WTC11 (cell line): ENCODE data around the gene TMEM156. TPM values are rescaled to one million over a fixed set of nuclear protein-coding genes. Genes with fewer than 3 reads are reported as not detected.

Experiments used
- ATAC-seq: fragments of 200-7000 bp; cut with Tn5 transposase; 2 replicates; pipeline ENCODE4 v1.10.0; 2021; ENCODE audit warnings: mild to moderate bottlenecking, moderate library complexity
- CTCF ChIA-PET: fragments of 300-600 bp; sonication (Branson Sonifier 250); formaldehyde crosslinking; loops from one replicate; lab custom pipeline; 2021; ENCODE audit warnings: antibody characterized with exemption; lab: Charles Lee
- POLR2A ChIA-PET: fragments of 350-600 bp; sonication (Branson Sonifier 250); formaldehyde crosslinking; loops from one replicate; lab custom pipeline; 2021; ENCODE audit warnings: antibody characterized with exemption; lab: Charles Lee
- DNase-seq: peaks from one replicate; pipeline ENCODE4 v3.0.0; 2021; ENCODE audit warnings: low spot score
- H3K27ac Mint-ChIP-seq: 2 replicates; pipeline ENCODE4 v1.8.0; 2021; ENCODE audit warnings: mixed read lengths
- H3K27me3 Mint-ChIP-seq: 2 replicates; pipeline ENCODE4 v1.8.0; 2021; ENCODE audit warnings: low read depth, mild to moderate bottlenecking, moderate library complexity, mixed read lengths
- H3K36me3 Mint-ChIP-seq: 2 replicates; pipeline ENCODE4 v1.8.0; 2021; ENCODE audit warnings: mixed read lengths
- H3K4me1 Mint-ChIP-seq: 2 replicates; pipeline ENCODE4 v1.8.0; 2022; ENCODE audit warnings: mixed read lengths
- H3K4me3 Mint-ChIP-seq: 2 replicates; pipeline ENCODE4 v1.8.0; 2021; ENCODE audit warnings: mild to moderate bottlenecking, moderate library complexity, mixed read lengths
- H3K9me3 Mint-ChIP-seq: 2 replicates; pipeline ENCODE4 v1.8.0; 2021; ENCODE audit warnings: mixed read lengths
- ATF3 ChIP-seq: sonication (generic); formaldehyde crosslinking; conservative IDR thresholded peaks from 2 replicates; pipeline ENCODE4 v1.8.1; 2022; ENCODE audit warnings: mild to moderate bottlenecking, missing genetic modification reagents
- CREM ChIP-seq: sonication (generic); formaldehyde crosslinking; IDR thresholded peaks from 2 replicates; pipeline ENCODE4 v1.8.1; 2022; ENCODE audit warnings: mild to moderate bottlenecking, missing genetic modification reagents, moderate library complexity
- E2F1 ChIP-seq: sonication (generic); formaldehyde crosslinking; IDR thresholded peaks from 2 replicates; pipeline ENCODE4 v1.8.0; 2022; ENCODE audit warnings: mild to moderate bottlenecking, missing genetic modification reagents
- ETV6 ChIP-seq: sonication (generic); formaldehyde crosslinking; IDR thresholded peaks from 2 replicates; pipeline ENCODE4 v1.8.1; 2022; ENCODE audit warnings: mild to moderate bottlenecking, missing genetic modification reagents
- FOXK1 ChIP-seq: sonication (generic); formaldehyde crosslinking; IDR thresholded peaks from 2 replicates; pipeline ENCODE4 v1.8.0; 2022; ENCODE audit warnings: mild to moderate bottlenecking, moderate library complexity, missing genetic modification reagents
- FOXP4 ChIP-seq: sonication (generic); formaldehyde crosslinking; IDR thresholded peaks from 2 replicates; pipeline ENCODE4 v1.8.0; 2022; ENCODE audit warnings: mild to moderate bottlenecking, missing genetic modification reagents
- HMGA2 ChIP-seq: fragments of 250-450 bp; sonication (Bioruptor Pico); IDR thresholded peaks from 2 replicates; pipeline ENCODE4 v1.4.0; 2021; ENCODE audit warnings: mild to moderate bottlenecking, moderate library complexity
- JUN ChIP-seq: sonication (generic); formaldehyde crosslinking; IDR thresholded peaks from 2 replicates; pipeline ENCODE4 v1.8.0; 2023; ENCODE audit warnings: mild to moderate bottlenecking, missing genetic modification reagents
- KAT7 ChIP-seq: sonication (generic); formaldehyde crosslinking; IDR thresholded peaks from 2 replicates; pipeline ENCODE4 v1.8.1; 2023; ENCODE audit warnings: missing genetic modification reagents, mild to moderate bottlenecking, borderline replicate concordance
- MYBL2 ChIP-seq: sonication (generic); formaldehyde crosslinking; IDR thresholded peaks from 2 replicates; pipeline ENCODE4 v1.8.1; 2023; ENCODE audit warnings: mild to moderate bottlenecking, moderate library complexity, missing genetic modification reagents
- NR2C2 ChIP-seq: sonication (generic); formaldehyde crosslinking; IDR thresholded peaks from 2 replicates; pipeline ENCODE4 v1.8.0; 2022; ENCODE audit warnings: mild to moderate bottlenecking, missing genetic modification reagents
- RELA ChIP-seq: sonication (generic); formaldehyde crosslinking; IDR thresholded peaks from 2 replicates; pipeline ENCODE4 v1.8.1; 2022; ENCODE audit warnings: missing genetic modification reagents, mild to moderate bottlenecking, borderline replicate concordance
- TEAD4 ChIP-seq: sonication (generic); formaldehyde crosslinking; IDR thresholded peaks from 2 replicates; pipeline ENCODE4 v1.8.0; 2022; ENCODE audit warnings: mild to moderate bottlenecking, missing genetic modification reagents
- ZNF396 ChIP-seq: fragments of 250-450 bp; sonication (Bioruptor Pico); IDR thresholded peaks from 2 replicates; pipeline ENCODE4 v1.8.0; 2021; ENCODE audit warnings: mild to moderate bottlenecking, moderate library complexity, borderline replicate concordance
- ZNF425 ChIP-seq: fragments of 250-450 bp; sonication (Bioruptor Pico); conservative IDR thresholded peaks from 2 replicates; pipeline ENCODE4 v1.9.0; 2021; ENCODE audit warnings: mild to moderate bottlenecking
- total RNA-seq: library from RNA; stranded (reverse); gene quantifications from 3 replicates; pipeline ENCODE4 v1.2.3, GENCODE V29; 2021
- TF ChIP-seq, protein P1 (sequence below): fragments of 250-450 bp; sonication (Bioruptor Pico); IDR thresholded peaks from 2 replicates; pipeline ENCODE4 v2.1.2; 2022; ENCODE audit warnings: mild to moderate bottlenecking, moderate library complexity
- TF ChIP-seq, protein P2 (sequence below): fragments of 250-450 bp; sonication (Bioruptor Pico); IDR thresholded peaks from 2 replicates; pipeline ENCODE4 v1.9.0; 2021; ENCODE audit warnings: mild to moderate bottlenecking
- TF ChIP-seq, protein P3 (sequence below): sonication (generic); formaldehyde crosslinking; IDR thresholded peaks from 2 replicates; pipeline ENCODE4 v1.8.1; 2023; ENCODE audit warnings: mild to moderate bottlenecking, missing genetic modification reagents, moderate library complexity
- TF ChIP-seq, protein P4 (sequence below): fragments of 250-450 bp; sonication (Bioruptor Pico); IDR thresholded peaks from 2 replicates; pipeline ENCODE4 v1.8.0; 2021; ENCODE audit warnings: mild to moderate bottlenecking
- TF ChIP-seq, protein P5 (sequence below): sonication (generic); formaldehyde crosslinking; IDR thresholded peaks from 2 replicates; pipeline ENCODE4 v1.8.1; 2023; ENCODE audit warnings: mild to moderate bottlenecking, missing genetic modification reagents
- TF ChIP-seq, protein P6 (sequence below): sonication (generic); formaldehyde crosslinking; IDR thresholded peaks from 2 replicates; pipeline ENCODE4 v1.8.1; 2022; ENCODE audit warnings: low read depth, mild to moderate bottlenecking, moderate library complexity, missing genetic modification reagents, borderline replicate concordance

The TMEM156 gene
- total RNA-seq, 1 experiment from 2014 or later, result 0.24 TPM

DNA sequence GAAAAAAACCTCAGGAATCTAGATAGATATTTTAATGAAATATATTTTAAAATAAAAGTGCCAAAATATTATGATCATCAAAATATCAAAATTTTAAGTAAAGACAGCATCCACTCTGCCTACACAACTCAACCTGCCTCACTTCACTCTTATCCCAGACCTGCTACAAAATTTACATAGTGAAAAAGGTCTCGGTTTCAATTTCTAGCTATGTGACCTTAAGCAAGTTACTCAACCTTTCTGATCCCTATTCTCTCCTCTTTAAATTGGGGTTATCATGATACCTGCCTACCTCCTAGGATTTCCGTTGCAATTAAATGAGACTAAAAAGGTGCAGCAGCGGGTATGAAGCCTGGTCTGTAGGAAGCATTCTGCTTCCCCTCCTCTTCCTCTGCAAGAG is 91.7 kb downstream of the TMEM156 start (continued):
- TF ChIP-seq NR2C2 (no peak), HMGA2 (no peak), E2F1 (CRISPR knock-in tag) (no peak), KAT7 (CRISPR knock-in tag) (no peak), ETV6 (CRISPR knock-in tag) (no peak), RELA (no peak)
- TF ChIP-seq, protein P1, sequence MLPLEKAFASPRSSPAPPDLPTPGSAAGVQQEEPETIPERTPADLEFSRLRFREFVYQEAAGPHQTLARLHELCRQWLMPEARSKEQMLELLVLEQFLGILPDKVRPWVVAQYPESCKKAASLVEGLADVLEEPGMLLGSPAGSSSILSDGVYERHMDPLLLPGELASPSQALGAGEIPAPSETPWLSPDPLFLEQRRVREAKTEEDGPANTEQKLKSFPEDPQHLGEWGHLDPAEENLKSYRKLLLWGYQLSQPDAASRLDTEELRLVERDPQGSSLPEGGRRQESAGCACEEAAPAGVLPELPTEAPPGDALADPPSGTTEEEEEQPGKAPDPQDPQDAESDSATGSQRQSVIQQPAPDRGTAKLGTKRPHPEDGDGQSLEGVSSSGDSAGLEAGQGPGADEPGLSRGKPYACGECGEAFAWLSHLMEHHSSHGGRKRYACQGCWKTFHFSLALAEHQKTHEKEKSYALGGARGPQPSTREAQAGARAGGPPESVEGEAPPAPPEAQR, result no peak
- TF ChIP-seq, protein P2, sequence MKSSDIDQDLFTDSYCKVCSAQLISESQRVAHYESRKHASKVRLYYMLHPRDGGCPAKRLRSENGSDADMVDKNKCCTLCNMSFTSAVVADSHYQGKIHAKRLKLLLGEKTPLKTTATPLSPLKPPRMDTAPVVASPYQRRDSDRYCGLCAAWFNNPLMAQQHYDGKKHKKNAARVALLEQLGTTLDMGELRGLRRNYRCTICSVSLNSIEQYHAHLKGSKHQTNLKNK (CRISPR knock-in tag), result no peak
- TF ChIP-seq, protein P3, sequence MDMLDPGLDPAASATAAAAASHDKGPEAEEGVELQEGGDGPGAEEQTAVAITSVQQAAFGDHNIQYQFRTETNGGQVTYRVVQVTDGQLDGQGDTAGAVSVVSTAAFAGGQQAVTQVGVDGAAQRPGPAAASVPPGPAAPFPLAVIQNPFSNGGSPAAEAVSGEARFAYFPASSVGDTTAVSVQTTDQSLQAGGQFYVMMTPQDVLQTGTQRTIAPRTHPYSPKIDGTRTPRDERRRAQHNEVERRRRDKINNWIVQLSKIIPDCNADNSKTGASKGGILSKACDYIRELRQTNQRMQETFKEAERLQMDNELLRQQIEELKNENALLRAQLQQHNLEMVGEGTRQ (CRISPR knock-in tag), result no peak

DNA sequence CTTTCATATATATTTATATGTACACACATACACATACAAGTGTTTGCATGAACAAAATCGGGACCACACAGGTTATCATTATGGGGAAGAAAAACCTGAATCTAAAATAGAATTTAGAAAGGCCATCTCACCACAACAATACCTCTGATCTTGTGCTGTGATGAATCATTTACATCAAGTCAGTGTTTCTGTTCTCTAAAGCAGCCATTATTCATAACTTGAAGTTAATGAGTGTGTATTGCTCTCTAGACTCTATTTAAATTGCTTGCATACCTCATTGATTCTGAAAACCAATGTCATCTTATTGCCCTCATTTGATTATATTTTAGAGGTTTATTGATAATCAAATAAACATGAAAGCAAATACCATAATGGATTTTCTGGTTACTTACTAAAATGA is 93.0 kb downstream of the TMEM156 start:
- TF ChIP-seq, protein P4, sequence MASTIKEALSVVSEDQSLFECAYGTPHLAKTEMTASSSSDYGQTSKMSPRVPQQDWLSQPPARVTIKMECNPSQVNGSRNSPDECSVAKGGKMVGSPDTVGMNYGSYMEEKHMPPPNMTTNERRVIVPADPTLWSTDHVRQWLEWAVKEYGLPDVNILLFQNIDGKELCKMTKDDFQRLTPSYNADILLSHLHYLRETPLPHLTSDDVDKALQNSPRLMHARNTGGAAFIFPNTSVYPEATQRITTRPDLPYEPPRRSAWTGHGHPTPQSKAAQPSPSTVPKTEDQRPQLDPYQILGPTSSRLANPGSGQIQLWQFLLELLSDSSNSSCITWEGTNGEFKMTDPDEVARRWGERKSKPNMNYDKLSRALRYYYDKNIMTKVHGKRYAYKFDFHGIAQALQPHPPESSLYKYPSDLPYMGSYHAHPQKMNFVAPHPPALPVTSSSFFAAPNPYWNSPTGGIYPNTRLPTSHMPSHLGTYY, result no peak
- TF ChIP-seq TEAD4 (no peak), NR2C2 (no peak), JUN (CRISPR knock-in tag) (no peak), ATF3 (CRISPR knock-in tag) (no peak), ZNF396 (CRISPR knock-in tag) (no peak), FOXP4 (no peak), ZNF425 (CRISPR knock-in tag) (no peak), FOXK1 (CRISPR knock-in tag) (no peak), CREM (CRISPR knock-in tag) (no peak), MYBL2 (no peak), ETV6 (CRISPR knock-in tag) (no peak)
- TF ChIP-seq, protein P2 (CRISPR knock-in tag), result no peak
- TF ChIP-seq, protein P5, sequence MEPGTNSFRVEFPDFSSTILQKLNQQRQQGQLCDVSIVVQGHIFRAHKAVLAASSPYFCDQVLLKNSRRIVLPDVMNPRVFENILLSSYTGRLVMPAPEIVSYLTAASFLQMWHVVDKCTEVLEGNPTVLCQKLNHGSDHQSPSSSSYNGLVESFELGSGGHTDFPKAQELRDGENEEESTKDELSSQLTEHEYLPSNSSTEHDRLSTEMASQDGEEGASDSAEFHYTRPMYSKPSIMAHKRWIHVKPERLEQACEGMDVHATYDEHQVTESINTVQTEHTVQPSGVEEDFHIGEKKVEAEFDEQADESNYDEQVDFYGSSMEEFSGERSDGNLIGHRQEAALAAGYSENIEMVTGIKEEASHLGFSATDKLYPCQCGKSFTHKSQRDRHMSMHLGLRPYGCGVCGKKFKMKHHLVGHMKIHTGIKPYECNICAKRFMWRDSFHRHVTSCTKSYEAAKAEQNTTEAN (CRISPR knock-in tag), result no peak
- TF ChIP-seq, protein P6, sequence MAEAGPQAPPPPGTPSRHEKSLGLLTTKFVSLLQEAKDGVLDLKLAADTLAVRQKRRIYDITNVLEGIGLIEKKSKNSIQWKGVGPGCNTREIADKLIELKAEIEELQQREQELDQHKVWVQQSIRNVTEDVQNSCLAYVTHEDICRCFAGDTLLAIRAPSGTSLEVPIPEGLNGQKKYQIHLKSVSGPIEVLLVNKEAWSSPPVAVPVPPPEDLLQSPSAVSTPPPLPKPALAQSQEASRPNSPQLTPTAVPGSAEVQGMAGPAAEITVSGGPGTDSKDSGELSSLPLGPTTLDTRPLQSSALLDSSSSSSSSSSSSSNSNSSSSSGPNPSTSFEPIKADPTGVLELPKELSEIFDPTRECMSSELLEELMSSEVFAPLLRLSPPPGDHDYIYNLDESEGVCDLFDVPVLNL (CRISPR knock-in tag), result no peak
- ATAC-seq, result no peak
- H3K36me3 Mint-ChIP-seq, result no peaks in the 10 kb centered on the region; the same call in 1 of the 2 replicates

More for the DNA sequence above, 93.0 kb downstream of the TMEM156 start:
- no peaks in the 10 kb centered on the region for H3K27me3 Mint-ChIP-seq
- H3K9me3 Mint-ChIP-seq, result no peaks in the 10 kb centered on the region
- POLR2A ChIA-PET, result no interaction called here
- DNase-seq, result no peak
- H3K4me1 Mint-ChIP-seq, result no peaks in the 10 kb centered on the region; the same call in 1 of the 2 replicates
- no peak overlapping the region for H3K27ac Mint-ChIP-seq
- CTCF ChIA-PET, result no interaction called here
- no peak overlapping the region for H3K4me3 Mint-ChIP-seq
